Lung (tissue), 12 donors: Measurements from ENCODE around the gene DLG4. TPM values are rescaled to one million over a fixed set of nuclear protein-coding genes. Genes with fewer than 3 reads are reported as not detected.

ENCODE experiments used
- ATAC-seq: fragments of 200-7000 bp; cut with Tn5 transposase; one replicate; pipeline ENCODE4 v1.9.1; 2020; ENCODE audit warnings: moderate number of reproducible peaks; ENCODE audit not compliant: insufficient read depth, low FRiP score
- DNase-seq, 3 donors: peaks; one replicate each; pipeline ENCODE4 v3.0.0-alpha.2; 2013 to 2017
- H3K27ac ChIP-seq, 2 donors: one replicate each; pipeline ENCODE4 v1.5.1; 2013; ENCODE audit warnings: mild to moderate bottlenecking in 2 of 2, moderate library complexity in 2 of 2, control low read depth in 1 of 2, inconsistent platforms in 1 of 2, low read depth in 1 of 2, low read length in 1 of 2
- H3K27me3 ChIP-seq, 3 donors: one replicate each; pipeline ENCODE4 v1.5.1; 2013; ENCODE audit warnings: low read length in 2 of 3; ENCODE audit not compliant: control insufficient read depth in 3 of 3, insufficient read depth in 3 of 3
- H3K36me3 ChIP-seq, 4 donors: one replicate each; pipeline ENCODE4 v1.5.1; 2013; ENCODE audit warnings: low read length in 4 of 4, mild to moderate bottlenecking in 1 of 4, moderate library complexity in 1 of 4; ENCODE audit not compliant: control insufficient read depth in 4 of 4, insufficient read depth in 4 of 4
- H3K4me1 ChIP-seq, 5 donors: one replicate each; pipeline ENCODE4 v1.5.1; 2013; ENCODE audit warnings: low read length in 5 of 5, mild to moderate bottlenecking in 2 of 5, moderate library complexity in 1 of 5; ENCODE audit not compliant: control insufficient read depth in 5 of 5, insufficient read depth in 5 of 5
- H3K4me3 ChIP-seq: one replicate; pipeline ENCODE4 v1.5.1; 2013; ENCODE audit warnings: mild to moderate bottlenecking, control low read depth, moderate library complexity
- H3K9ac ChIP-seq, 2 donors: one replicate each; pipeline ENCODE4 v1.5.1; 2013; ENCODE audit warnings: low read length in 2 of 2, control low read depth in 1 of 2; ENCODE audit not compliant: insufficient read depth in 1 of 2
- H3K9me3 ChIP-seq, 4 donors: one replicate each; pipeline ENCODE4 v1.5.1; 2013; ENCODE audit warnings: low read length in 3 of 4, mild to moderate bottlenecking in 1 of 4, moderate library complexity in 1 of 4; ENCODE audit not compliant: control insufficient read depth in 4 of 4, insufficient read depth in 3 of 4
- CTCF ChIP-seq: IDR thresholded peaks from 2 replicates; pipeline ENCODE4 v1.5.1; 2012; ENCODE audit warnings: mild to moderate bottlenecking; ENCODE audit errors: control extremely low read depth, extremely low read depth
- WGBS, 2 donors: extraction: QIAGEN DNeasy Blood & Tissue Kit; methylation state at CpG; one replicate each; pipeline ENCODE4 v1.1.7; 2013; 5-methylcytosine and 5-hydroxymethylcytosine counted together
- polyA plus RNA-seq, 2 donors: library from polyadenylated mRNA; stranded (reverse); fragments of 200-250 nt; gene quantifications; one replicate each; pipeline ENCODE4 v1.2.1, GENCODE V29; 2013
- total RNA-seq, 2 donors: library from RNA; depleted of rRNA in 1 of 2; stranded (reverse); fragments of >200 nt in 1 of 2; gene quantifications; one replicate each; pipeline ENCODE4 v1.2.1, GENCODE V29; 2014 to 2021
- donor health status: control.
- donor health status: control.
- donor health status: Bipolar disorder and iron deficiency.
- donor health status: healthy.
- donor health status: DM: yes; HTN: yes; CAD: no.

Gene DLG4
- total and polyA plus RNA-seq, 4 donors = 10.0 to 20.1 (median 15.2) TPM

GRCh38 chr17:7177954-7178477 lies 41.6 kb downstream of the DLG4 start:
- Histone ChIP-seq H3K27ac (no peak overlapping the region), H3K9me3 (no peaks in the 10 kb centered on the region), H3K4me1 (peaks cover 0 to 15% (median 8%) of the 10 kb centered on the region in 5 donors), H3K4me3 (no peak overlapping the region), H3K27me3 (no peaks in the 10 kb centered on the region), H3K36me3 (no peaks in the 10 kb centered on the region), H3K9ac (peak overlapping the region; percentile 24 to 65)
- 4 to 5% methylated on average over 18 of the region's 18 CpGs for WGBS, 2 donors
- DNase-seq = peak; percentile 62 to 74 (median 71)
- ATAC-seq = no peak
- no peak for TF ChIP-seq CTCF

GRCh38 chr17:7177191-7177953 lies 42.3 kb downstream of the DLG4 start:
- Histone ChIP-seq H3K36me3 (no peaks in the 10 kb centered on the region), H3K9ac (peak overlapping the region; percentile 24 to 65), H3K27me3 (no peaks in the 10 kb centered on the region), H3K4me1 (peaks cover 0 to 15% (median 8%) of the 10 kb centered on the region in 5 donors), H3K27ac (no peak overlapping the region), H3K9me3 (no peaks in the 10 kb centered on the region), H3K4me3 (no peak overlapping the region)
- DNase-seq (peak; percentile 92 to 93 (median 93)), ATAC-seq (peak; percentile 79)
- peak; percentile 77 for TF ChIP-seq CTCF
- 2 to 3% methylated on average over 31 of the region's 31 CpGs for WGBS, 2 donors

GRCh38 chr17:7176841-7177190 lies 42.8 kb downstream of the DLG4 start:
- H3K9ac ChIP-seq = peak overlapping the region; percentile 35 to 43
- no peaks in the 10 kb centered on the region for H3K36me3 ChIP-seq
- H3K4me1 ChIP-seq = peaks cover 0 to 15% (median 8%) of the 10 kb centered on the region in 5 donors
- ATAC-seq (no peak), DNase-seq (peak; percentile 68 to 78 (median 70))
- H3K4me3 ChIP-seq = no peak overlapping the region
- no peaks in the 10 kb centered on the region for H3K9me3 ChIP-seq
- no peak overlapping the region for H3K27ac ChIP-seq
- no peaks in the 10 kb centered on the region for H3K27me3 ChIP-seq
- WGBS, 2 donors = 13 to 28% methylated on average over 16 to 17 of the region's 17 CpGs
- TF ChIP-seq CTCF = no peak
